IMR-90 (cell line): ENCODE data around the gene FAIM2. TPM values are rescaled to one million over a fixed set of nuclear protein-coding genes. Genes with fewer than 3 reads are reported as not detected.

ENCODE experiments used
- ATAC-seq: fragments of 200-7000 bp; cut with Tn5 transposase; 2 replicates; pipeline ENCODE4 v1.9.1; 2020; ENCODE audit warnings: low read depth, mild to moderate bottlenecking, moderate library complexity
- BruUV-seq: library from RNA; stranded (reverse); fragments of 400-500 nt; replicated peaks from 2 replicates; lab custom pipeline; 2021; lab: Mats Ljungman, UMichigan
- CTCF ChIA-PET: fragments of 300-600 bp; formaldehyde crosslinking; extraction: SDS; loops from one replicate; lab custom pipeline; 2021; ENCODE audit warnings: antibody characterized with exemption; lab: Yijun Ruan, JAX
- POLR2A ChIA-PET: fragments of 300-600 bp; sonication (Branson Sonifier 250); formaldehyde crosslinking; loops from one replicate; lab custom pipeline; 2022; ENCODE audit warnings: antibody characterized with exemption; ENCODE audit not compliant: unreplicated experiment; lab: Charles Lee
- DNase-seq: peaks from one replicate; pipeline ENCODE4 v3.0.0; 2013
- H2AFZ ChIP-seq: replicated peaks from 2 replicates; pipeline ENCODE3; 2013; ENCODE audit warnings: low read length, mild to moderate bottlenecking; ENCODE audit not compliant: poor library complexity
- H2AK5ac ChIP-seq: 2 replicates; pipeline ENCODE4 v1.6.1; 2013; ENCODE audit warnings: low read depth, low read length, inconsistent platforms
- H2AK9ac ChIP-seq: replicated peaks from 2 replicates; pipeline ENCODE3; 2013; ENCODE audit warnings: mild to moderate bottlenecking, low read depth, low read length, moderate library complexity; ENCODE audit not compliant: poor library complexity
- H2BK120ac ChIP-seq: 2 replicates; pipeline ENCODE4 v1.6.1; 2013; ENCODE audit warnings: low read depth, low read length, inconsistent platforms
- H2BK15ac ChIP-seq: 3 replicates; pipeline ENCODE4 v1.6.1; 2013; ENCODE audit warnings: low read depth, low read length, inconsistent platforms
- H2BK20ac ChIP-seq: 2 replicates; pipeline ENCODE4 v1.6.1; 2013; ENCODE audit warnings: low read depth, mild to moderate bottlenecking, inconsistent platforms, low read length, moderate library complexity
- H2BK5ac ChIP-seq: 2 replicates; pipeline ENCODE4 v1.6.1; 2013; ENCODE audit warnings: mild to moderate bottlenecking, low read depth, low read length, inconsistent platforms; ENCODE audit not compliant: poor library complexity, severe bottlenecking
- H3K14ac ChIP-seq: replicated peaks from 2 replicates; pipeline ENCODE4 v1.6.1; 2013; ENCODE audit warnings: low read depth, low read length, inconsistent platforms
- H3K18ac ChIP-seq: 2 replicates; pipeline ENCODE4 v1.6.1; 2013; ENCODE audit warnings: low read depth, low read length, control low read depth
- H3K23ac ChIP-seq: 2 replicates; pipeline ENCODE4 v1.6.1; 2013; ENCODE audit warnings: low read depth, low read length, inconsistent platforms
- H3K27ac ChIP-seq: 2 replicates; pipeline ENCODE4 v1.5.1; 2013; ENCODE audit warnings: mild to moderate bottlenecking, control low read depth, low read length; ENCODE audit not compliant: insufficient read depth
- H3K27me3 ChIP-seq: 2 replicates; pipeline ENCODE4 v1.6.1; 2013; ENCODE audit warnings: low read length; ENCODE audit not compliant: control insufficient read depth, insufficient read depth
- H3K36me3 ChIP-seq: 2 replicates; pipeline ENCODE4 v1.6.1; 2013; ENCODE audit warnings: low read length, mixed read lengths; ENCODE audit not compliant: control insufficient read depth, insufficient read depth
- H3K4ac ChIP-seq: 2 replicates; pipeline ENCODE4 v1.6.1; 2013; ENCODE audit warnings: low read depth, low read length, inconsistent platforms
- H3K4me1 ChIP-seq: 2 replicates; pipeline ENCODE4 v1.6.1; 2013; ENCODE audit warnings: low read length, mixed read lengths; ENCODE audit not compliant: control insufficient read depth, insufficient read depth
- H3K4me2 ChIP-seq: 2 replicates; pipeline ENCODE4 v1.6.1; 2013; ENCODE audit warnings: low read depth, mild to moderate bottlenecking, control low read depth, low read length, moderate library complexity
- H3K4me3 ChIP-seq: 2 replicates; pipeline ENCODE4 v1.5.1; 2013; ENCODE audit warnings: low read depth, mild to moderate bottlenecking, control low read depth, low read length, moderate library complexity; ENCODE audit not compliant: insufficient read depth
- H3K56ac ChIP-seq: 2 replicates; pipeline ENCODE4 v1.6.1; 2013; ENCODE audit warnings: low read length, inconsistent platforms; ENCODE audit not compliant: insufficient read depth; ENCODE audit errors: extremely low read depth
- H3K79me1 ChIP-seq, 2 experiments: 2 replicates each; pipeline ENCODE4 v1.6.1; 2013; ENCODE audit warnings: low read length in 2 of 2, inconsistent platforms in 1 of 2, low read depth in 1 of 2
- H3K9ac ChIP-seq: 2 replicates; pipeline ENCODE4 v1.6.1; 2013; ENCODE audit warnings: low read depth, low read length, control low read depth
- H3K9me1 ChIP-seq: 2 replicates; pipeline ENCODE4 v1.6.1; 2013; ENCODE audit warnings: low read length, inconsistent platforms; ENCODE audit not compliant: insufficient read depth
- H3K9me3 ChIP-seq: 2 replicates; pipeline ENCODE4 v1.6.1; 2013; ENCODE audit warnings: low read length; ENCODE audit not compliant: control insufficient read depth, insufficient read depth
- H4K20me1 ChIP-seq: 2 replicates; pipeline ENCODE4 v1.6.1; 2013; ENCODE audit warnings: low read length, inconsistent platforms; ENCODE audit not compliant: insufficient read depth
- H4K5ac ChIP-seq: 2 replicates; pipeline ENCODE4 v1.6.1; 2013; ENCODE audit warnings: mild to moderate bottlenecking, low read depth, low read length, control low read depth
- H4K8ac ChIP-seq, 2 experiments: 2 replicates each; pipeline ENCODE4 v1.6.1; 2013; ENCODE audit warnings: low read depth in 2 of 2, low read length in 2 of 2, control low read depth in 1 of 2, inconsistent platforms in 1 of 2
- H4K91ac ChIP-seq: 2 replicates; pipeline ENCODE4 v1.6.1; 2013; ENCODE audit warnings: low read depth, low read length, inconsistent platforms; ENCODE audit not compliant: insufficient read depth
- BHLHE40 ChIP-seq: fragments of 150-350 bp; IDR thresholded peaks from 2 replicates; pipeline ENCODE4 v1.6.1; 2016; ENCODE audit warnings: mild to moderate bottlenecking, low read depth, low read length
- CEBPB ChIP-seq: IDR thresholded peaks from 2 replicates; pipeline ENCODE4 v1.6.1; 2012; ENCODE audit warnings: low read depth, low read length, improper control_type of control experiment
- CTCF ChIP-seq: conservative IDR thresholded peaks from 2 replicates; pipeline ENCODE4 v1.5.1; 2012; ENCODE audit warnings: mild to moderate bottlenecking, low read depth, low read length, improper control_type of control experiment
- ELK1 ChIP-seq: fragments of 150-350 bp; IDR thresholded peaks from 2 replicates; pipeline ENCODE4 v1.6.1; 2016; ENCODE audit warnings: low read depth, mild to moderate bottlenecking, low read length, moderate library complexity, borderline replicate concordance
- MAFK ChIP-seq: IDR thresholded peaks from 2 replicates; pipeline ENCODE4 v1.6.1; 2012; ENCODE audit warnings: low read depth, low read length, improper control_type of control experiment
- MAZ ChIP-seq: IDR thresholded peaks from 2 replicates; pipeline ENCODE4 v1.6.1; 2012; ENCODE audit warnings: low read depth, mild to moderate bottlenecking, low read length, improper control_type of control experiment, moderate library complexity, borderline replicate concordance
- NFE2L2 ChIP-seq: fragments of 150-350 bp; IDR thresholded peaks from 2 replicates; pipeline ENCODE4 v1.6.1; 2016; ENCODE audit warnings: low read depth, mild to moderate bottlenecking, low read length
- POLR2A ChIP-seq: IDR thresholded peaks from 2 replicates; pipeline ENCODE4 v1.6.1; 2012; ENCODE audit warnings: mild to moderate bottlenecking, low read depth, low read length
- RAD21 ChIP-seq: IDR thresholded peaks from 2 replicates; pipeline ENCODE4 v1.6.1; 2012; ENCODE audit warnings: low read length, improper control_type of control experiment
- SMC3 ChIP-seq: fragments of 150-350 bp; IDR thresholded peaks from 2 replicates; pipeline ENCODE4 v1.6.1; 2016; ENCODE audit warnings: low read depth, mild to moderate bottlenecking, antibody characterized with exemption, low read length, moderate library complexity
- WGBS, 2 experiments: methylation state at CpG; one replicate each; pipeline versions ENCODE4 v1.1.5 to v1.1.7; 2013; ENCODE audit warnings: missing lambda C conversion rate in 2 of 2; ENCODE audit not compliant: insufficient read length in 1 of 2; ENCODE audit errors: extremely low coverage in 2 of 2; 5-methylcytosine and 5-hydroxymethylcytosine counted together
- dilution Hi-C: fragments of 300-500 bp; cut with HindIII; formaldehyde crosslinking; loops from one replicate; pipeline ENCODE4 v1.14.3; 2018; ENCODE audit warnings: low sequenced_read_pairs; ENCODE audit not compliant: unreplicated experiment
- in situ Hi-C: fragments of 300-500 bp; cut with MboI; formaldehyde crosslinking; loops from 3 replicates; pipeline ENCODE4 v1.14.3; 2019; ENCODE audit warnings: low sequenced_read_pairs, inconsistent platforms, mixed read lengths
- intact Hi-C: fragments of 100-400 bp; cut with micrococcal nuclease; formaldehyde crosslinking; loops from 2 replicates; pipeline ENCODE4 v1.10.0; 2022
- polyA plus RNA-seq, 3 experiments: library from polyadenylated mRNA; depleted of rRNA; stranded (reverse); fragments of >200 nt; gene quantifications; 2 replicates each; pipeline ENCODE4 v1.2.3, GENCODE V29; 2012; ENCODE audit warnings: low replicate concordance in 1 of 3
- total RNA-seq: library from RNA; depleted of rRNA; stranded (reverse); fragments of >200 nt; gene quantifications from 2 replicates; pipeline ENCODE4 v1.2.3, GENCODE V29; 2012
- TF ChIP-seq, protein P1 (sequence below): fragments of 150-350 bp; IDR thresholded peaks from 2 replicates; pipeline ENCODE4 v1.6.1; 2017; ENCODE audit warnings: mild to moderate bottlenecking, antibody characterized with exemption, low read length, low read depth

The FAIM2 gene
- total and polyA plus RNA-seq, 2 of the 4 experiments (the other 2 are of a cell fraction): 0.72 to 5.3 TPM

DNA sequence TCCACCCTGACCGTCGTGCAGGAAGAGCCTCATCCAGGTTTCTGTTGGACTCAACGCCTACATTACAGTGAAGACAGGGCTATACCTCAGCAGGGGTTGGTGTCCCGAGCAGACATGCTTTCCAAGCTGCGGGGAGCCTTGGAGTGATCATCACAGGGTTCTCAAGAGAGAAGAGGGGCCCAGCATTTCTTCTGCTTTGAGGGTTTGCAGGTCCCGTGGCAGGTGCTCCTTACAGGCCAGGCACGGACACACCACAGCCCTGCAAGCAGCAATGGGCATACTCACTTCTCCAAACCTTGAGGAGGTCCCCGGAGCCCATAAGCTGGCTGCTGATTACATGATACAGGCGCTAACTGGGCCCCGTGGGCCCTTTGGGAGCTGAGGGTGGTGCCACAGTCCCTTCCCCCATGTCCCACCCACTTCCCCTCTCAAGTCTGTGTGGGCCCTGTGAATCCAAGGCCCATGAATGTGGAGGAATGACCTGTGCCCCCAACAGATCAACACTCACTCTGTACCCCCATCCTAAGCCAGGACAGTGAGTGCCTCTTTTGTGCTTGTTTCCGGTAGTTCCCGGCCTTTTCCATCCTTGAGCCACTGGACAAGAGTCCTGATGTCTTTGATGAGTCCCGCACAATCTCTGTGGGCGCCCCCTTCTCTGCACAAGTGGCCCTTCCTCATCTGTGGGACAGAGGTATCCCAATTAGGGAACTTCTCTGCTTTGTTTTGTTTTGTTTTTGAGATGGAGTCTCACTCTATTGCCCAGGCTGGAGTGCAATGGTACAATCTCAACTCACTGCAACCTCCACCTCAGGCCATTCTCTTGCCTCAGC, 47.9 kb upstream of the FAIM2 start:
- Histone ChIP-seq H3K23ac (no peak overlapping the region), H3K36me3 (no peaks in the 10 kb centered on the region), H3K9me1 (no peaks in the 10 kb centered on the region), H3K4me3 (no peak overlapping the region), H3K9me3 (no peaks in the 10 kb centered on the region; the same call in 1 of the 2 replicates), H3K14ac (no peak overlapping the region), H3K79me1 (no peaks in the 10 kb centered on the region), H4K91ac (no peak overlapping the region), H3K4ac (no peak overlapping the region), H3K18ac (no peak overlapping the region), H3K4me2 (no peak overlapping the region), H3K56ac (no peak overlapping the region), H3K4me1 (no peaks in the 10 kb centered on the region), H4K20me1 (no peaks in the 10 kb centered on the region), H3K27ac (no peak overlapping the region), H2BK120ac (no peak overlapping the region), H3K27me3 (peaks cover 64% of the 10 kb centered on the region), H2AK9ac (no peak overlapping the region), H2BK20ac (no peak overlapping the region), H2AFZ (peak overlapping the region; percentile 21), H2BK5ac (no peak overlapping the region), H4K8ac (no peak overlapping the region), H3K9ac (no peak overlapping the region), H4K5ac (no peak overlapping the region), H2BK15ac (no peak overlapping the region), H2AK5ac (no peak overlapping the region)
- CTCF ChIA-PET: no interaction called here
- dilution Hi-C loops: no loop called here
- BruUV-seq: no TSS peak
- TF ChIP-seq NFE2L2 (no peak), MAZ (no peak), RAD21 (no peak), BHLHE40 (no peak), POLR2A (no peak), CTCF (no peak), ELK1 (no peak), MAFK (no peak), SMC3 (no peak), CEBPB (no peak)
- TF ChIP-seq, protein P1, sequence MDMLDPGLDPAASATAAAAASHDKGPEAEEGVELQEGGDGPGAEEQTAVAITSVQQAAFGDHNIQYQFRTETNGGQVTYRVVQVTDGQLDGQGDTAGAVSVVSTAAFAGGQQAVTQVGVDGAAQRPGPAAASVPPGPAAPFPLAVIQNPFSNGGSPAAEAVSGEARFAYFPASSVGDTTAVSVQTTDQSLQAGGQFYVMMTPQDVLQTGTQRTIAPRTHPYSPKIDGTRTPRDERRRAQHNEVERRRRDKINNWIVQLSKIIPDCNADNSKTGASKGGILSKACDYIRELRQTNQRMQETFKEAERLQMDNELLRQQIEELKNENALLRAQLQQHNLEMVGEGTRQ: no peak
- in situ Hi-C loops: loop anchor here (5.0 kb wide), 1 partner anchor 84 kb away; no protein-coding TSS in a partner anchor
- DNase-seq (no peak), ATAC-seq (no peak)
- POLR2A ChIA-PET: no interaction called here
- intact Hi-C loops: no loop called here
- 67% methylated on average over 5 of the region's 14 CpGs; no CpG with 5 or more reads in 1 of the 2 experiments for WGBS, 2 experiments
